ENCODE results near the gene FCRL1. TPM values are rescaled to one million over a fixed set of nuclear protein-coding genes. Genes with fewer than 3 reads are reported as not detected.

The FCRL1 gene, protein sequence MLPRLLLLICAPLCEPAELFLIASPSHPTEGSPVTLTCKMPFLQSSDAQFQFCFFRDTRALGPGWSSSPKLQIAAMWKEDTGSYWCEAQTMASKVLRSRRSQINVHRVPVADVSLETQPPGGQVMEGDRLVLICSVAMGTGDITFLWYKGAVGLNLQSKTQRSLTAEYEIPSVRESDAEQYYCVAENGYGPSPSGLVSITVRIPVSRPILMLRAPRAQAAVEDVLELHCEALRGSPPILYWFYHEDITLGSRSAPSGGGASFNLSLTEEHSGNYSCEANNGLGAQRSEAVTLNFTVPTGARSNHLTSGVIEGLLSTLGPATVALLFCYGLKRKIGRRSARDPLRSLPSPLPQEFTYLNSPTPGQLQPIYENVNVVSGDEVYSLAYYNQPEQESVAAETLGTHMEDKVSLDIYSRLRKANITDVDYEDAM
- total RNA-seq: 1.4 TPM

DNA sequence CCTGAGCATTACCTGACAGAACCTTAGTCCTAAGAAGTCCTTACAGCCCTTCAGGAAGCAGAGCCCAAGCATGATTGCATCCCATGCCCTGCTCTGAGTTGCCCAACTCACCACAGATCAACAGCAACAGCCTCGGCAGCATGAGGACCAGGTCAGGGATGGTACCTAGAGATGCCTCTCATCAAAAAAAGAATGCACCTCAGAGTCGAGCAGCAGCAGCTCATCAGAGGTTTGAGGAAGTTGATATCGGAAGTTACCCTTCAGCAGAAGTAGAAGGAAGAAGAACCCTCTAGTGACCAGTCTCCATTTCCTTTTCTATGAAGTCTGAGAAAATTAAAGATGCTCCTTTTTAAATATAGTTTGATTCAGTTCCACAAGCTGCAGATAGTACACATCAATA, at the start of gene FCRL1:
Gene FCRL1 (minus strand): TSS at position 225 of the 400 bp plus-strand sequence. CDS start 83 bp downstream, at position 142.
- DNase-seq (ENCODE audit: low spot score) (no peak), ATAC-seq (no peak)
- intact Hi-C loops (cut with DNase I): loop anchor here (5.0 kb wide), 1 partner anchor 1832 kb away; no protein-coding TSS in a partner anchor

DNA sequence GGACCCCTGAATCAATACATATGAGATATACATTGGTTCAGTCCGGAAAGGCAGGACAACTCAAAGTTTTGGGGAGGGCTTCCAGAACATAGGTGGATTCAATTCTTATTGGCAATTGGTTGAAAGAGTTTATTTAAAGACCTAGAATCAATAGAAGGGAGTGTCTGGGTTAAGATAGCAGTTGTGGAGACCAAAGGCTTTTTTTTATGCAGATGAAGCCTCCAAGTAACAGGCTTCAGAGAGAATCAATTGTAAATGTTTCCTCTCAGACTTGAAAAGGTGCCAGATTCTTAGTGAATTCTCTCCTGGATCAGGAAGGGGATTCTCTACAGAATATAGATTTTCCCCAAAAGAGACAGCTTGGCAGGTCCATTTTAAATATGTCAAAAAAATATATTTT, 48.7 kb upstream of the FCRL1 start:
- DNase-seq (ENCODE audit: low spot score) (no peak), ATAC-seq (no peak)
- intact Hi-C loops (cut with DNase I): no loop called here

DNA sequence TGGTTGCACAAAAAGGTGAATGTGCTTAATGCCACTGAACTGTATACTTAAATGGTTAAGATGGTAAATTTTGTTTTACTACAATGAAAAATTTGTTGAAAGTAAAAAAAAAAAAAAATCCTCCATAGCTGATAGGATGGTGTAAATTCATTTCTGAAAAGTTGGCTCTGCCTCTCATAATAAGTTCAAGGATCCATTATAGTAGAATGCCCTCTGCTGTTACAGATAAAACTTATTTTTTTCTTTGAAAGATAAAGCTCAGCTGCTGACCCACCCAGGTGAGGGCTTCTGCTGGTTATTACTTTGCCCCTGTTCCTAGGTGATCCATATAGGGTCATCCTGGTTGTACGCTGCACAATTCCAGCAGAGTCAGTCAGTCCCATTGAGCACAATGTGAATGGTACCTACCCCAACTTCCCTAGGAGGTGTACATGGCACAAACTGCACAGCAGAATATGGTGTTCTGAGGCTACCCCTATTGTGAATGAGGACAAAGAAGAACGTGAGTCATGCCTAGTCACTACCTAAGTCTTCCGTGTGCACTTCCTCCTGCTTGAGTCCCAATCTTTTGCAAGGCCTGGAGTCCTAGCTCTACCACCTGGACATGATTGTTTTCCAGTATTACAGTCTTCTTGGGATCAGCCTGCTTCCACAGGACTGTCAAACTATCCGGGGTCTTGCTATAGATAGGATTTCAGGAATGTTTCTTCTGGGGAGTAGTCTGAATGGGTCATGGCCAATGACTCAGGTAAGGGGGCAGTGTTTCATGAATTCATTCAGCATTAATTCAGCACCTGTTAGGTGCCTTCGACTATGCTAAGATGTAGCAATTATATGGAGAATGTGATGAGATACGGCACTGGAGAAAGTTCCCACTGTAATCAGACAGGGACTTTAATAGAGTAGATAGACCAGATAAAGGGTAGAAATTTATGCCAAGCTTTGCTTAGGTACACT, 42.5 kb upstream of the FCRL1 start:
- intact Hi-C loops (cut with DNase I): no loop called here
- ATAC-seq (no peak), DNase-seq (ENCODE audit: low spot score) (no peak)

DNA sequence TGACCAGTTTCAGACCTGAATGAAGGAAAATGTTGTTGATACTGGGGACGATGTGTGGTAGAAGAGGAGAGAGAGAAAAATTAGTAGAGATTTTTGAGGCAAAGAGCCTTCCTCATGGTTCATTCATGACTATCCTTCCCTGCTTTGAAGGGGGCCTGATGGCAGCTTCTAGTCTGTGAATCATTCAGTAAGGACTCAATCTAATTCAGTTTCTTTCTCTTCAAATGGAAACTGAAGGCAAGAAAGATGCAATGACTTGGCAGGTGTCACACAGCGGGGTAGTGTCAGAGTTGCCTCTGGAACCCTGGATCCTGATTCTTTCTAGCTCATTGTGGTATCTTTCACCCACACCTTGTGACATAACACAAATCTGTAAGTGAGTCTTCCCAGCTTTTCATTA, 36.6 kb upstream of the FCRL1 start:
- ATAC-seq: no peak

DNA sequence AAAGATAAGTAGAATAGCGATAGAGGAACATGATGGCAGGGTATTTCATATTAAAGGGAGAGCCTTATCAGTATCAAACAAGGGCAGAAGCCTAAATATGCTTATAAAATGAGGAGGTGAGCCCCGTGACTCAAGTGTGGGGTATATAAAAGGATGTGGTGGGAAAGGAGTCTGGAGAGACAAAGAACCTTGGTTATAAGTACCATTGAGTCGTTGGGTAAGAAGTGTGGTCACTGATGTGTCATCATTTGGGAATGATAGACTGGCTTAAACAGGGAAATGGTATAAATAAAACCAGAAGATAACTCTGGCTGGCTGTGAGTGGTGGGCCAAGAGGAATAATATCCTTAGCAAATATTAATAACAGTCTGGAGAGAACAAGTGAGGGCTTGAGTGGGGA, 32.6 kb upstream of the FCRL1 start:
- intact Hi-C loops (cut with DNase I): no loop called here
- ATAC-seq: no peak
- no peak for DNase-seq (ENCODE audit: low spot score)

More for the DNA sequence above, 36.6 kb upstream of the FCRL1 start:
- no peak for DNase-seq (ENCODE audit: low spot score)
- intact Hi-C loops (cut with DNase I): no loop called here

DNA sequence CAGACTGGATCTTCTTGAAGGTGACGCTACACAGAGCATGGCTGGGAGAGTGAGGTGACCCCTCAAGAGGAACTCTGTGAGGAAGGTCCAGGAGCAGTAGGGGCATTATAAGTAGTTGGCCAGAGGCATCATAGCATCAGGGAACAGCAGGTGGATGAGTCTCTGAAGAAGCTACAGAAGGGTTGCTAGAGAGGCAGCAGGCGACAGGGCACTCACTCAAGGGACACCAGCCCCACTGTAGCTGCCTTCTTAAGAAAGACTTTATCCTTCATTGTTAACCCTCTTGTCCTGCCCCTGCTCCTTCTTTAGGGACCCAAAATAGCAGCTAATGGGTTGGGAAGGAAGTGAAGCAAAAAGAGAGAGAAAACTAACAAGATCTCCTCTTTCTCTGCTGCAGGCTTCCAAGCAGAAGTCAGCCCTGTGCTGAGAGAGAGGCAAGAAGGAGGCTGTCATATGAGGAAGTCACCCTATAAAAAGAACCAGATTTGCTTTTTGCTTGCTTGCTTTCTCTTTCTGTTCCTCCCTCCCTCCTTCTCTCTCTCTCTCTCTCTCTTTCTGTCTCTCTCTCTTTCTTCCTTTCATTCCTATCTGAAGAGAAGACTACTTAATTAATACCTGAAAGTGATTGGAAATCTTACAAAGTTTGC, 29.4 kb upstream of the FCRL1 start:
- ATAC-seq: no peak

DNA sequence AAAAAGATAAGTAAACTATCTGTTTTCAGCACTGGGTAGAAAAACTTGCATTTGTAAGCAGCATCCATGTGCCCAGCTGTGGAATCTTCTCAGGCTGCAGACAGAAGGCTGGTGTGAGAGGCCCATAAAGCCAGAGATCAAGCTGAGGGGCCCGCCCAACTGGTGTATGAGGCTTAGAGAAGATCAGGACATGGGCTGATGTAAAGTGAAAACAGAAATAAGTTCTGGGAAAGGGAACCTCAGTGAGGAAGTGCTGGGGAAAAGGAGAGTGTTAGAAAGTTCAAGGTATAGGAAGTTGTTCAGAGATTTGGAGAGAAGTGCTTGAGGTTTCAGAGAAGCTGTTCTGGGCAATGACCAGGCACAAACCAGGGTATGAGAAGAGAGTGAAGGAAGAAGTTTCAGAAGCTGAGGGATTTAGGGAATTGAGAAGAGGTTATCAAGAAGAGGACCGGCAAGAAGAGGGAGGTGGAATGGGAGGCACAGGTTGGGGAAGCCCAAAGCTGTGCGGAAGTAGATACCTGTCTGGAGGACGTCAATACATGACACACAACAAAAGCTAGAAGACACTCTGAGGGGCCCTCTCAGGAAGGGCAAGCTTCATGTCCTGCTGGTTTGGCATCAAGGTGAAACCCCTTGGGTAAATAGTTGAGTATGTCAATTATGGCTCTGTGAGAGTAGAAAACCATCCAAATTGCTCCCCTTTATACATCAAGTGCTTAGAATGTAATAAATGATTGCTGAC, 24.3 kb upstream of the FCRL1 start:
- intact Hi-C loops (cut with DNase I): no loop called here
- DNase-seq (ENCODE audit: low spot score): no peak
- no peak for ATAC-seq

More for the DNA sequence above, 29.4 kb upstream of the FCRL1 start:
- no peak for DNase-seq (ENCODE audit: low spot score)
- intact Hi-C loops (cut with DNase I): no loop called here

DNA sequence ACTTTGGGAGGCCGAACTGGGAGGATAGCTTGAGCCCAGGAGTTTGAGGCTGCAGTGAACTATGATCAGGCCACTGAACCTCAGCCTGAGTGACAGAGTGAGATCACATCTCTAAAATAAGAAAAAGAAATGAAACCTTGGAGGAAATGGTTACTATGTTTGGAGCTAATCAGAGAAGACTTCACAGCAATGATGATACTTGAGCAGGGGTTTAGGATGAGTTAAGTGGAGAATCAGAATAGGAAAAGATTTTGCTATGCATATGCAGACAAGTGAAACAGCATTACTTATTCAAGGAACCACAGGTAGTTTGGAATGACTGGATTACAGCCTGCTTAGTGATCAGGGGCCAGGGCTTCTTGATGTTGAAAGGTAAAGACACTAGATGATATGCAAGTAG, 23.0 kb upstream of the FCRL1 start:
- ATAC-seq (no peak), DNase-seq (ENCODE audit: low spot score) (no peak)
- intact Hi-C loops (cut with DNase I): no loop called here

DNA sequence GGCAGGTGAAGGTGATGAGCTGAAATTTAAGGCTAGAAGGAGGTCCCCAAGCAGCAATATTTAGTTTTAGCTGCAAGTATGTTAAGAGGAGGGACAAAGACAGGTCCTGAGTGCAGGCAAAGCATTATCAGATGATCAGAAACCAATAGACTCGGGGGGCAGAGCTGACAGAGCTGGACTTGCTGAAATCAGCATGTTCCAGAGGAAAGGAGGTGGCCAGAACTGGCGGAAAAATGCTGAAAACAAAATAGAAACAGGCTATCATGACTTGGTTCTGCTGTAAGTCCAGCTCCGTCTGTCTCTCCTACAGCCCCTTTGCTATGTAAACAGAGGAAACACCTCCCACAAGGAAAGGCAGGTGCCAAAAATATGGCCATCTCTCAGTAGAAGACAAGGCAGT, 21.8 kb upstream of the FCRL1 start, which contains the start of gene CD5L:
Gene CD5L (minus strand): TSS at position 101 of the 400 bp plus-strand sequence. CDS start 107 bp downstream, outside the sequence.
- ATAC-seq (no peak), DNase-seq (ENCODE audit: low spot score) (no peak)
- intact Hi-C loops (cut with DNase I): no loop called here

DNA sequence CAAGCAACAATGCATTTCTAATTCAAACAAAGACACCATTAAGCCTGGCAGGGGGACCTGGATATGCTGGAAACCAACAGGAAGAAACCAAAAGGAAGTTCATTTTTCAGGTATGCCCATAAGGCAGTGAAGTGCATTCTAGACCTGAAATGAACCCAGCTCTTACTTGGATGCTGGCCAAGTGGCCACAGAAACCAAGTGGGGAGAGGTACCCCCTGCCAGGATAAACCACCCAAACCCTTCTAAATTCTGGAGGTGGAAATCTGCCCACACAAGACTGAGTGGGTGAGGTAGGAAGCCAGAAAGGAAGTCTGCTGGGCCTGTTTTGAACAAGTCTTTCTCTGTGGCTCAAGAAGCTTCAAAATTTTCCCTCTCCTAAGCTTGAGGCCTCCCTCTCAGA, 19.0 kb upstream of the FCRL1 start:
- intact Hi-C loops (cut with DNase I): no loop called here
- DNase-seq (ENCODE audit: low spot score) (no peak), ATAC-seq (no peak)

DNA sequence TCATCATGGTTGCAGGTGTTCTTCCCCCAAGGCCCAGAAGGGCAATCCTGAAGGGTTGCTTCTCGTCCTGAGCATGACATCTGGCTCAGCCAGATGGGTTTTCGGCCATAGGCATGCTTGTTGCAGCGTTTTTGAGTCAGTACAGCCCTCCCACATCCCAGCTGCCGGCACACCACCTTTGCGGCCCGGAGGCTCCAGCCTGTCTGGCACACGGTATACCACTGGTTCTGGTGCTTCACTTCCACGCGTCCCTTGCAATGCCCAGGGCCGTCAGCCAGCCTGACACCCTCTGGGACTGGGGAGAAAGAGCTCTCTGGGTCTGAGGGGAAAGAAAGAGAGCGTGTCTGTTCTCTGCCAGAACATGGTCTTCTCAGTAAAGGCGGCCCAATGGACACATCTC, 14.5 kb upstream of the FCRL1 start:
- DNase-seq (ENCODE audit: low spot score) (no peak), ATAC-seq (no peak)
- intact Hi-C loops (cut with DNase I): no loop called here

DNA sequence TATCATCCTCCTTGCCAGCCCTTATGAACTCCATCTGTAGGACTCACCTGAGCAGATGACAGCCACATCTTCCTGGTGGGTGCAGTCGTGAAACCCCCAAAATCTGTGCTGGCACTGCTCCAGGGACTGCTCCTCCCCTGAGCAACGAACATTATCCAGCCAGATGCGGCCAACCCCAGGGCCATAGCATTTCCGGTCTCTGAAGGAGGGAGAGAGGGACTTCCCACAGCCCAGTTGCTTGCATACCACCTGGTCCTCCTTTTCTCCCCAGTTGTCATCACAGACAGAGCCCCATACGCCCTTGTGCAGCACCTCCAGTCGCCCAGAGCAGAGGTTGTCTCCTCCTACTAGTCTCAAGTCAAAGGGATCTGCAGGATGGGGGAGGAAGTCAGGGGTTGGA, 13.2 kb upstream of the FCRL1 start:
- DNase-seq (ENCODE audit: low spot score) (no peak), ATAC-seq (no peak)
- intact Hi-C loops (cut with DNase I): no loop called here

DNA sequence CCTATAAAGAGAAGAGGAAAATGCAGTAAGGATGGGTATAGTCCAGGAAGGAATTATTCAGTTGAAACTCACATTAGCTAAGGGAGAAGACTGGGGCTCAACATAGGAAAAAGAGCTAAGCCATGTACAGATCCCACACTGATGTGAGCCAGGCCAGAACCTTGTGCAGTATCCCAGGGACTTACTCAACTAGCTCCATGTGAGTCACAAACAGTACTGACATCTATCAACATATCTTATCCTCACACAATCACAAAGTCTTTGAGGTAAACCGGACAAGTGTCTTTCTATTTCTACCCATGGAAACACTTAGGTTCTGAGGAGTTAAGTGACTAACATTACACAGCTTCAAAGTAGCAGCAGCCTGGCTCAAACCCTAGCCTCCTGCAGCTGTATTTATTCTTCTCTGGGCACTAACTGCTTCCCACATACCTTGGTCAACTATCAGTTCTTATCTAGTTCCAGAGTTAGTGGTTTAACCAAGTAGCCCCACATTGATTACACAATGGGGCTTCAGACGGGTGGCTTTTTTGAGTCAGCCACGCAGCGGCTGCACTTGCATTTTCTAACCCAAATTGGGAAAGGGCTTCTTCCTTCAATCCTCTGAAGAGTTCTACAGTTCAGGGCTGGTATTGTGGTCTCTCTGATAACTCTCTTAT, 12.2 kb upstream of the FCRL1 start:
- intact Hi-C loops (cut with DNase I): no loop called here
- DNase-seq (ENCODE audit: low spot score) (no peak), ATAC-seq (no peak)

DNA sequence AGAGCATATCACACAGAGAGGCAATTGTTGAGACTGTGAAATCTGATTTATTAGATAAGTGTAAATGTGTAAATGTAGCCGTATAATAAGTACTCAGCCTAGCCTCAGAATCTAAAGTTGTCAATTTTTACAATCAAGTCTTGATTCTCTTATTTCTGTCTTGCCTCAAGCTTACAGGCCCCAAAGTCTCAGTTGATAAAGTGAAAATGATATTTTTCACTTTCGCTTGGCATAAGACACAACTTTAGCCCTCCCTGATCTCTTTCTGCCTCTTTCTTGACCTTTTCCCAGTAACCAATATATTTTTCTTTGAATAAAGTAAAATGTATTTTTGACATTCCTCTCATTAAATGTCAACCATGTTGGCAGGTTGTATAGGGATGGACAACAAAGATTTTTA, 11.0 kb upstream of the FCRL1 start:
- ATAC-seq: no peak
- intact Hi-C loops (cut with DNase I): no loop called here

DNA sequence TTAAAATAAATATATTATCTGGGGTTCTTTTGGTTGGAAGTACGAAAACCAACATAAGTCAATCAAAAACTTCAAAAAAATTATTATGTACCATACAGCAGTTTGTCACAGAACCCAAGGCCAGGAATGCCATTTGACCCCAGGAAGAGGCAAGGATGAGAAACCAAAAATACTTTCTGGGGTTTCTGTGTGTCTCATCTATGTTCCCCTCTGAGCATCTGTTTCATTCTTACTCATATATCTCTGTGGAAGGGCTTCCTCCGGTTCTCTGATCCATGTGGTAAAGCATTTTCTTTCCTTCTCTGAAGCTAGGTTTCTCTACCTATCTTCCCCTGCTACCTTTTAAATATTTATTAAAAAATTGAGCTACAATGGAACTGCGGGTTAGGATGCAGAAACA, 9.8 kb upstream of the FCRL1 start:
- ATAC-seq (no peak), DNase-seq (ENCODE audit: low spot score) (no peak)
- intact Hi-C loops (cut with DNase I): no loop called here

More for the DNA sequence above, 11.0 kb upstream of the FCRL1 start:
- DNase-seq (ENCODE audit: low spot score): no peak

DNA sequence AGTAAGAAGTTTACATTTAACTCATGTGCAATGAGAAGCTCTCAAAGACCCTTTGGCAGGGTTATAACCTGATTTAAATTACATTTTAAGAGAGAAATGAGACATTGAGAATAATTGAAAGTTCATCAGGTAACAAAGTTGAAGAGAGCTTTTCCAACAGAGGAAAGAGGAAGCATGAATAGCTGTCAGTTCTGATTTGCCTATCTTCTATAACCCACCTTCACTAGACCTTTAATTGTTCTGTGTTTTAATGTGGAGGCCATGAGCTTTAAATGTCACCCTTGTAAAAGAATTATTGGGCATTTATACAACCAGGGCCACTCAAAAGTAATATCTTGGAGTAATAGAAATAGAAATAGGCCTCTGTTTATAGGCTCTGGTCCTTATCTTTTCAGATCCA, 9.3 kb upstream of the FCRL1 start:
- intact Hi-C loops (cut with DNase I): no loop called here
- no peak for DNase-seq (ENCODE audit: low spot score)
- ATAC-seq: no peak

DNA sequence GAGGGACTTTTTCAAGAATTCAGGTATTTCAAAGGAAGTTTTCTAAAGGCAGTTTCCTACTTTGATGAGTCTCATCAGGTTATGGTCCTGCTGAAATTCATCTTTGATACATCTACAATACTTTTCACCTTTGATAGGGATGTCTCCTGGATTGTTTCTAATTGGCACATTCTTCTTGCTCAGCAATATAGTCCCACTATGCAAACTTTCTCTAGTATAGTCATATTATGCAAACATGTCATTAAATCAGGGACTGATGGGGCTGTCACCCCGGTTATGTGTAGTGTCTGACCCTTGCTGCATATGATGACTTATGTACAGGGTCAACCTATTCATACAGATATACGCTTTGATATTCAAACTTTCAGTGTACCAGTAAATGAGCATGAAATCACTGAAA, 379 bp upstream of the FCRL1 start:
- no peak for DNase-seq (ENCODE audit: low spot score)

DNA sequence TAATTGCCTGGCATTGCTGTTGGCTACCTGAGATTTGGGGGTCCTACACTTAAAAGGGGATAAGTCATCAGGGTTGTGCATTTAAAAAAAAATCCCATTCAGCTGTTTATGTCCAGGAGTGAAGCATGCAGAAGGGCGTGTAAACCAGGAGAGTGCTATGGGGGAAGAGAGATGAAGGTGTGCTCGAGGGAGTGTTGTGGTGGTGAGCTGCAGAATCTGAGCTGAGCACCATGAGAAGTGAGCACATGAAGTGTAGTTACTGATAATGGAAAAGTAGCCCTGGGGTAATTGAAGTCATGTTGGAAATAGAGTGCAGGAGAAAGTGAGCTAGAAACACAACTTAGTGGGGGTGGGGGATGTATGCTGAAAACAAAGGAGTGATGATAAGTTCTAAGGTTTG, 705 bp downstream of the FCRL1 start:
- DNase-seq (ENCODE audit: low spot score) (no peak), ATAC-seq (no peak)
- intact Hi-C loops (cut with DNase I): loop anchor here (5.0 kb wide), 1 partner anchor 1833 kb away; no protein-coding TSS in a partner anchor

More for the DNA sequence above, 379 bp upstream of the FCRL1 start:
- intact Hi-C loops (cut with DNase I): no loop called here
- no peak for ATAC-seq
